HG03025 (cell line): ENCODE results near the gene PEAK3.

ENCODE experiments used
- ATAC-seq: cut with Tn5 transposase; IDR thresholded peaks from one replicate; pipeline ENCODE4 v1.9.1; 2021; ENCODE audit warnings: mild to moderate bottlenecking, moderate library complexity; ENCODE audit not compliant: unreplicated experiment, low FRiP score

The PEAK3 gene

DNA sequence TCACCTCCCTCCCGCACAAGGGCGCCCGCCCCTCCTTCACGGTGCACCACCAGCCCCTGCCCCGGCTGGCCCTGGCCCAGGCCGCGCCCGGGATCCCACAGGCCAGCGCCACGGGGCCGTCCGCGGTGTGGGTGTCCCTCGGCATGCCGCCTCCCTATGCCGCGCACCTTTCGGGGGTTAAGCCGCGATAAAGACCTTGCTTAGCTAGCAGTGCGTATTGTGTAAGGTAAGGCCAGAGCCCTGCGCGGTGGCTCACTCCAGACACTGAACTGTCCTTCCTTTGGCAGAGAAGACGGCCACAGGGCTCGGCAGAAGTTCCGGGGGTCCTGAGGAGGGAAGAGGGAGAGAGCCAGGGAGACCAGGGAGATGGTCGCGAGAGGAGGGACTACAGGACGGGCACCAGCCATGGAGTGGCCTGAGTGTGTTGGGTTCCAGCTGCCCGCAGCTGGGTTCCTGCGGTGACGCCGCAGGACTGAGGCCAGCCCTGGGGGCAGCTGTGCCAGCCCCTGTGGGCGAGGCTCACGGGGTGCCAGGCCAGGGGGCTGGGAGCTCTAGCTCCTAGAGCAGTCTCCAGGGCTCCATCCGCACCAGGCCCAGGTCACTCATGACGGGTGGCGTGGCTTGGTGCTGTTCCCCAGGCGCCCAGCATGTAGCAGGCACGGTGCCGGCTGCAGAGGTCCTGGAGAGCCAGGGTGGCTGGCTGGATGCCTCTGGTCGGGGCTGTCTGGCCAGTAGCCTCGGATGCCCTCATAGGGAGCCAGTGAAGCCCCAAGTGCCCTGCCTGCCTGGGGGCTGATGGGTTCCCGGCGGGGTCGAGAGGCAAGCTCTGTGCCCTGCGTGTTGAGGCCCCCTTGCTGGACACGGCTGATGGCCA lies 53.6 kb downstream of the PEAK3 start:
- no peak for ATAC-seq

DNA sequence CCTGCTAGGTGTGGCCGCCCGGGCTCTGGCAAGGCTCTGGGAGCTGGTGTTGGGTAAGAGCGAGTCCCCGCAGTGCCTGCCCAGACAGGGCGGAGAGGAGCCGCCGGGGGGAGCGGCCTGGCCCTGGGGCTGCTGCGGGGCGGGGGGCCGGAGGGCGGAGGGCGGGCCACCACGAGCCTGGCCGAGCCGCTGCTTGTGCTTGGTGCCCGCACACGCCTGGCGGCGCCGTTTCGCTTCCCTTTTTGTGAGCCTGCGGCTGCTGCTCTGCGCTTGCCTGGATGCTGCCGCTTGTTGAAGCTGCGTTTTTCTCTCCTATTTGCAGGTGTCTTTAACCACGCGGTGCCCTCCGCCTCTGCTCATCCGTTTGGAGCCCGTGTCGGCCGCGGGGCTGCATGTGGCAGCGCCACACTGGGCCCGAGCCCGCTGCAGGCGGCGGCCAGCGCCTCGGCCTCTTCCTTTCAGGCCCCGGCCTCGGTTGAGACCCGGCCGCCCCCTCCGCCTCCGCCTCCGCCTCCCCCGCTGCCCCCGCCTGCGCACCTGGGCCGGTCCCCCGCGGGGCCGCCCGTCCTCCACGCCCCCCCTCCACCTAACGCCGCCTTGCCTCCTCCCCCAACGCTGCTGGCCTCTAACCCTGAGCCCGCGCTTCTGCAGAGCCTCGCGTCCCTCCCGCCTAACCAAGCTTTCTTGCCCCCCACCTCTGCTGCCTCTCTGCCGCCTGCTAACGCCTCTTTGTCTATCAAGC lies 54.4 kb downstream of the PEAK3 start:
- ATAC-seq, result no peak

DNA sequence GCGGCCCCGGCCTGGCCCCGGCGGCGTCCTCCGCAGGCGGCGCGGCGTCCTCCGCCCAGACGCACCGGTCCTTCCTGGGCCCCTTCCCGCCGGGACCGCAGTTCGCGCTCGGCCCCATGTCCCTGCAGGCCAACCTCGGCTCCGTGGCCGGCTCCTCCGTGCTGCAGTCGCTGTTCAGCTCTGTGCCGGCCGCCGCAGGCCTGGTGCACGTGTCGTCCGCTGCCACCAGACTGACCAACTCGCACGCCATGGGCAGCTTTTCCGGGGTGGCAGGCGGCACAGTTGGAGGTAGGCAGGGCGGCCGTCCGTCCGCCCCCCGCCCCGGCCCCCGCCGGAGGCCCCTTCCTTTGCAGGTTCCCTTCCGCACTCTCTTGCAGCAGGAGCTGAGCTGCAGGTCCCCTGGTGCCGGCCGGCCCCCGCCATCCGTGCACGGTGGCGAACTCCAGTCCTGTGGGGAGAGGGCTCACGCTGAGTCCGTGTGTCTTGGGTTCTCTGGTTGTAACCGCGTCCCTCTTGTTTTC lies 55.1 kb downstream of the PEAK3 start:
- ATAC-seq, result no peak

DNA sequence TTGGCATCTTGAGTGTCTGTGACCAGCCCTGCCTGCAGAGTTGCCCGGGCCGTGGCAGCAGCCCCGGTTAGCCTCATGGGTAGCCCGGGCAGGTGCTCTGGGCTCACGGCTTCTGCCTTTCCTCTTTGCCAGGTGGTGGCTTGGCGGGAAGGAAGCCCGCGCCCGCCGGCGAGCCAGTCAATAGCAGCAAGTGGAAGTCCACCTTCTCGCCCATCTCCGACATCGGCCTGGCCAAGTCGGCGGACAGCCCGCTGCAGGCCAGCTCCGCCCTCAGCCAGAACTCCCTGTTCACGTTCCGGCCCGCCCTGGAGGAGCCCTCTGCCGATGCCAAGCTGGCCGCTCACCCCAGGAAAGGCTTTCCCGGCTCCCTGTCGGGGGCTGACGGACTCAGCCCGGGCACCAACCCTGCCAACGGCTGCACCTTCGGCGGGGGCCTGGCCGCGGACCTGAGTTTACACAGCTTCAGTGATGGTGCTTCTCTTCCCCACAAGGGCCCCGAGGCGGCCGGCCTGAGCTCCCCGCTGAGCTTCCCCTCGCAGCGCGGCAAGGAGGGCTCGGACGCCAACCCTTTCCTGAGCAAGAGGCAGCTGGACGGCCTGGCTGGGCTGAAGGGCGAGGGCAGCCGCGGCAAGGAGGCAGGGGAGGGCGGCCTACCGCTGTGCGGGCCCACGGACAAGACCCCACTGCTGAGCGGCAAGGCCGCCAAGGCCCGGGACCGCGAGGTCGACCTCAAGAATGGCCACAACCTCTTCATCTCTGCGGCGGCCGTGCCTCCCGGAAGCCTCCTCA lies 55.7 kb downstream of the PEAK3 start:
- no peak for ATAC-seq

DNA sequence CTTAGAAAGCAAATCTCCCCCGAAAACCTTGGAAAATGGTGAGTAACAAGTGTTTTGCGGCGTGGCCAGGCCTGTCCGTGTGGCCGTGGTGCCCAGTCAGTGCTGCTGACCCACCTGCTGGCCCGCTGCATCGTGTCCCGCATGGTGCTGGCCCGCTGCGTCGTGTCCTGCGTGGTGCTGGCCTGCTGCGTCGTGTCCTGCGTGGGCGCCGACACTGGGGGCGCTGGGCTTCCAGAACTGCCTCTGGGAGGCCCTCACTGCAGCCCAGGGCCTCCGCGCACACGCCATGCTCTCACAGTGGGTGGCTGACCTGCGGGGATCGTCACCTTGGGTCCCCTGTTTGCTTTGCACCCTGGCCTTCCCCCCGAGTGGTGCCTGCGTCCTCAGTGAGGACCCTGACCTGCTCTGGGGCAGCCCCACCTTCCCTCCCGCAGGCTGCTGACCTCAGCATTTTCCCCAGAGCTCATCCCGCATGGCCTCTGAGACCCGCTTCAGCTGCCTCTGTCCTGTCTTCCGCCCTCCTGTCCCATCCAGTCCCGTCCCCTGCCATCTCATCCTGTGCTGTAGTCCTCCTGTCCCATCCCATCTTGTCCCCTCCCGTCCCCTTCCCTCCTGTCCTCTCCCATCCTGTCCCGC lies 56.4 kb downstream of the PEAK3 start:
- no peak for ATAC-seq

DNA sequence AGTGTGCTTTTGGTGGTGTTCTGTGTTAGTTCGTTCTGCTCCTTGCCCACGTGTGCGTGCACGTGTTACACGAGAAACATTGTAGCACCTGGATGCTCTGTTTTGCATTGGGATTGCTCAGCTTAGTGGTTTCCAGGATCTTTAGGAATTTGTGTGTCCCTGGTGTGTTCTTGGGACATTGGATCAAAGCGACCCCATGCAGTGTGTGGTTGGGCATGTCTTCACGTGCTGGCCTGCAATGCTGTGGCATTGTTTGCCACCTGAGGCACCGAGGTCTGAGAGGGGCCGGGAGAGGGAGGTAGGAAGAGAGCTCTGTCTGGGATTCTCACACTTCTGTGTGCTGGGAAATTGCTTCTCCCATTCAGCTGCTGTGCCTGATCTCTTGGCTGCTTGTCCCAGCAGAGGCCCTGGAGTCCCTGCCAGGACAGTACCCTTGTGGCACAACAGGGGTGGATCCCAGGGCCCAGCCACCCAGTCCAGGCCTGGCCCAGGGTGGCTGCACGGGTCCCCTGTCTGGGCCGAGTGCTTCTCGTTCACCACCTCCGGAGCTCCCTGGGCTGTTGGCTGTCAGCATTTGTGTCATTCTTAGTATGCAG lies 57.1 kb downstream of the PEAK3 start:
- no peak for ATAC-seq
